GM23248 (cell line): ENCODE results near the gene ARHGEF3. TPM values are rescaled to one million over a fixed set of nuclear protein-coding genes. Genes with fewer than 3 reads are reported as not detected.

ENCODE experiments used
- DNase-seq: peaks from one replicate; pipeline ENCODE4 v3.0.0-alpha.2; 2015
- H2AFZ ChIP-seq: fragments of 200-600 bp; sonication (generic); 2 replicates; pipeline ENCODE4 v1.6.1; 2016; ENCODE audit warnings: antibody characterized with exemption
- H3F3A ChIP-seq: fragments of 200-600 bp; sonication (generic); 2 replicates; pipeline ENCODE4 v1.6.1; 2016; ENCODE audit warnings: mild to moderate bottlenecking, antibody characterized with exemption, mixed run types; ENCODE audit not compliant: insufficient read depth
- H3K27ac ChIP-seq: fragments of 200-600 bp; sonication (generic); 2 replicates; pipeline ENCODE4 v1.5.1; 2016; ENCODE audit warnings: mild to moderate bottlenecking
- H3K27me3 ChIP-seq: fragments of 200-600 bp; sonication (generic); replicated peaks from 2 replicates; pipeline ENCODE4 v1.6.1; 2016; ENCODE audit warnings: mild to moderate bottlenecking; ENCODE audit not compliant: insufficient read depth
- H3K36me3 ChIP-seq: fragments of 200-600 bp; sonication (generic); 2 replicates; pipeline ENCODE4 v1.6.1; 2016; ENCODE audit warnings: low read depth, mild to moderate bottlenecking
- H3K4me1 ChIP-seq: fragments of 200-600 bp; sonication (generic); 2 replicates; pipeline ENCODE4 v1.6.1; 2016; ENCODE audit warnings: mild to moderate bottlenecking; ENCODE audit not compliant: insufficient read depth
- H3K4me2 ChIP-seq: fragments of 200-600 bp; sonication (generic); one replicate; pipeline ENCODE4 v1.6.1; 2016; ENCODE audit warnings: mild to moderate bottlenecking; ENCODE audit not compliant: unreplicated experiment
- H3K4me3 ChIP-seq: fragments of 200-600 bp; sonication (generic); 2 replicates; pipeline ENCODE4 v1.5.1; 2016; ENCODE audit warnings: mild to moderate bottlenecking
- H3K79me2 ChIP-seq: fragments of 200-600 bp; sonication (generic); 2 replicates; pipeline ENCODE4 v1.6.1; 2016; ENCODE audit warnings: mild to moderate bottlenecking; ENCODE audit not compliant: insufficient read depth
- H3K9ac ChIP-seq: fragments of 200-600 bp; sonication (generic); 2 replicates; pipeline ENCODE4 v1.6.1; 2016; ENCODE audit warnings: mild to moderate bottlenecking
- H3K9me2 ChIP-seq: fragments of 200-600 bp; sonication (generic); 2 replicates; pipeline ENCODE4 v1.6.1; 2016; ENCODE audit warnings: mixed run types, mild to moderate bottlenecking, moderate library complexity; ENCODE audit not compliant: insufficient read depth
- H3K9me3 ChIP-seq: fragments of 200-600 bp; sonication (generic); one replicate; pipeline ENCODE4 v1.6.1; 2017; ENCODE audit warnings: low read depth
- H4K20me1 ChIP-seq: fragments of 200-600 bp; sonication (generic); 2 replicates; pipeline ENCODE4 v1.6.0; 2016; ENCODE audit not compliant: insufficient read depth
- EZH2 ChIP-seq: fragments of 200-600 bp; sonication (generic); IDR thresholded peaks from 2 replicates; pipeline ENCODE4 v1.6.1; 2018; ENCODE audit warnings: antibody characterized with exemption, mild to moderate bottlenecking; ENCODE audit not compliant: insufficient read depth, poor library complexity, severe bottlenecking
- EZH2phosphoT487 ChIP-seq: fragments of 200-600 bp; sonication (generic); IDR thresholded peaks from 2 replicates; pipeline ENCODE4 v1.6.1; 2018; ENCODE audit warnings: antibody characterized with exemption, moderate library complexity, mild to moderate bottlenecking, low read depth; ENCODE audit not compliant: insufficient read depth
- WGBS, 2 experiments: methylation state at CpG; one replicate each; pipeline ENCODE4 v1.1.6; 2015 to 2017; ENCODE audit warnings: low lambda C conversion rate in 2 of 2, low coverage in 1 of 2; ENCODE audit errors: missing lambda C conversion rate in 2 of 2; 5-methylcytosine and 5-hydroxymethylcytosine counted together
- in situ Hi-C: fragments of 300-500 bp; cut with MboI; formaldehyde crosslinking; loops from 2 replicates; pipeline ENCODE4 v1.15.0; 2020
- polyA plus RNA-seq: library from polyadenylated mRNA; unstranded; fragments of >200 nt; fragmentation: Nextera tagmentation; extraction: Ambion mirVana; gene quantifications from 2 replicates; pipeline ENCODE4 v1.2.1, GENCODE V29; 2016
- total RNA-seq: library from RNA; depleted of rRNA; stranded (reverse); fragments of >200 nt; shearing (Covaris generic); gene quantifications from 2 replicates; pipeline ENCODE4 v1.2.3, GENCODE V29; 2014

ARHGEF3 gene
- total and polyA plus RNA-seq, 2 experiments from 2014 or later: 1.1 to 3.0 TPM

DNA sequence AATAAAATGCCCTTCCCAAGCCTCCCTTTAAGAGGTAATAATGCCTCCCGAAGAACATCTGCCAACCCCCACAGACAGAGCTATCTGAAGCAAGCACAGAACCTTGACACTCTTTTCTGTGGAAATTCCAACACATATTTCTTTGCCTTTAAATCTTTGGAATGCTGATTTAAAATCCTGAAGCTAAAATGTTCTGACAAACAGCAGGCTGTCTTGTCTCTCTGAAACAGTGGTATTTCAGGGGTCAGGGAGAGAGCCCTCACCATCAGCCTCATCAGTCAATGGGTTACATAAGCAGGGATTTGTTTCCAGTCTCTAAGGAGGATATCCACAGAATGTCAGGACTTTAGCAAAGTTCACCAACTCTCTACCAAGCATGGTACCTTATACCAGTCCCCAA is 27.8 kb upstream of the ARHGEF3 start:
- H3K9me2 ChIP-seq: no peaks in the 10 kb centered on the region
- H3K4me2 ChIP-seq: no peak overlapping the region
- no peaks in the 10 kb centered on the region for H3K4me1 ChIP-seq
- 0 out of 2 replicates have a peak, but pooled peaks cover 8% of the 10 kb centered on the region for H3K27me3 ChIP-seq
- no peak overlapping the region for H2AFZ ChIP-seq
- TF ChIP-seq EZH2phosphoT487 (no peak), EZH2 (no peak)
- no peak for DNase-seq
- 40 to 57% methylated on average over 1 of the region's 1 CpG for WGBS, 2 experiments
- no peaks in the 10 kb centered on the region for H3F3A ChIP-seq
- H3K9ac ChIP-seq: no peak overlapping the region
- no peaks in the 10 kb centered on the region for H3K9me3 ChIP-seq
- no peaks in the 10 kb centered on the region for H3K79me2 ChIP-seq
- no peak overlapping the region for H3K4me3 ChIP-seq
- H4K20me1 ChIP-seq: no peaks in the 10 kb centered on the region
- in situ Hi-C loops: no loop called here
- H3K36me3 ChIP-seq: no peaks in the 10 kb centered on the region
- H3K27ac ChIP-seq: no peak overlapping the region

GRCh38 chr3:56826831-56827722 is 25.3 kb upstream of the ARHGEF3 start:
- H3F3A ChIP-seq: no peaks in the 10 kb centered on the region
- no peaks in the 10 kb centered on the region for H3K9me2 ChIP-seq
- 0 out of 2 replicates have a peak, but pooled peaks cover 8% of the 10 kb centered on the region for H3K27me3 ChIP-seq
- H3K4me1 ChIP-seq: no peaks in the 10 kb centered on the region
- no peak overlapping the region for H3K27ac ChIP-seq
- H3K9me3 ChIP-seq: no peaks in the 10 kb centered on the region
- DNase-seq: peak; percentile 42
- TF ChIP-seq EZH2phosphoT487 (no peak), EZH2 (no peak)
- H3K36me3 ChIP-seq: no peaks in the 10 kb centered on the region
- no peaks in the 10 kb centered on the region for H3K79me2 ChIP-seq
- no peak overlapping the region for H2AFZ ChIP-seq
- no peaks in the 10 kb centered on the region for H4K20me1 ChIP-seq
- 89% methylated on average over 5 of the region's 5 CpGs for WGBS, 2 experiments
- H3K9ac ChIP-seq: no peak overlapping the region
- no peak overlapping the region for H3K4me3 ChIP-seq
- H3K4me2 ChIP-seq: no peak overlapping the region
- in situ Hi-C loops: no loop called here

- TF ChIP-seq EZH2 (no peak), EZH2phosphoT487 (no peak)
- H3K9me3 ChIP-seq: no peaks in the 10 kb centered on the region
These were observed 24.1 kb upstream of the ARHGEF3 start for GRCh38 chr3:56825567-56826438.

GRCh38 chr3:56823984-56824703 is 22.4 kb upstream of the ARHGEF3 start:
- H3K4me1 ChIP-seq: no peaks in the 10 kb centered on the region
- TF ChIP-seq EZH2phosphoT487 (no peak), EZH2 (no peak)
- H3K9me2 ChIP-seq: no peaks in the 10 kb centered on the region
- H3K27me3 ChIP-seq: 0 out of 2 replicates have a peak, but pooled peaks cover 8% of the 10 kb centered on the region
- in situ Hi-C loops: no loop called here
- no peak overlapping the region for H3K27ac ChIP-seq
- H3F3A ChIP-seq: no peaks in the 10 kb centered on the region
- no peaks in the 10 kb centered on the region for H3K9me3 ChIP-seq
- no peak overlapping the region for H3K4me3 ChIP-seq
- no peak overlapping the region for H3K9ac ChIP-seq
- no peak overlapping the region for H2AFZ ChIP-seq
- H4K20me1 ChIP-seq: no peaks in the 10 kb centered on the region
- H3K36me3 ChIP-seq: no peaks in the 10 kb centered on the region
- no peak for DNase-seq
- WGBS, 2 experiments: 37 to 40% methylated on average over 4 of the region's 4 CpGs
- H3K4me2 ChIP-seq: no peak overlapping the region
- no peaks in the 10 kb centered on the region for H3K79me2 ChIP-seq

More at GRCh38 chr3:56825567-56826438, 24.1 kb upstream of the ARHGEF3 start:
- Histone ChIP-seq H3F3A (no peaks in the 10 kb centered on the region), H3K9me2 (no peaks in the 10 kb centered on the region), H3K27ac (no peak overlapping the region), H3K79me2 (no peaks in the 10 kb centered on the region), H3K4me3 (no peak overlapping the region), H3K36me3 (no peaks in the 10 kb centered on the region), H3K4me1 (no peaks in the 10 kb centered on the region), H2AFZ (peak overlapping the region; percentile 39; the same call in 1 of the 2 replicates), H3K4me2 (no peak overlapping the region), H4K20me1 (no peaks in the 10 kb centered on the region), H3K27me3 (0 out of 2 replicates have a peak, but pooled peaks cover 8% of the 10 kb centered on the region), H3K9ac (no peak overlapping the region)
- peak; percentile 23 for DNase-seq
- in situ Hi-C loops: no loop called here
- WGBS, 2 experiments: 6 to 7% methylated on average over 4 of the region's 4 CpGs
